Tibial nerve (tissue), 4 donors: ENCODE measurements around the gene B3GAT3. TPM values are rescaled to one million over a fixed set of nuclear protein-coding genes. Genes with fewer than 3 reads are reported as not detected.
A peak's percentile ranks its signal among the peaks of the same experiment; 100 is the strongest.

Experiments
- DNase-seq, 2 donors: peaks; one replicate each; pipeline ENCODE4 v3.0.0-alpha.2; 2019; ENCODE audit warnings: low spot score in 2 of 2
- H3K27ac ChIP-seq, 4 donors: fragments of 200-600 bp; sonication (generic) in 3 of 4; one replicate each; pipeline ENCODE4 v1.5.1; 2017 to 2019; ENCODE audit warnings: mild to moderate bottlenecking in 1 of 4
- H3K27me3 ChIP-seq, 2 donors: fragments of 200-600 bp; sonication (generic) in 1 of 2; one replicate each; pipeline versions ENCODE4 v1.5.1 to v1.6.0; 2017 to 2019
- H3K36me3 ChIP-seq, 3 donors: fragments of 200-600 bp; sonication (generic); one replicate each; pipeline ENCODE4 v1.5.1; 2018 to 2019
- H3K4me1 ChIP-seq, 4 donors: fragments of 200-600 bp; sonication (generic) in 3 of 4; one replicate each; pipeline ENCODE4 v1.5.1; 2017 to 2019
- H3K4me3 ChIP-seq, 4 donors: fragments of 200-600 bp; sonication (generic) in 3 of 4; one replicate each; pipeline ENCODE4 v1.5.1; 2017 to 2019; ENCODE audit warnings: mild to moderate bottlenecking in 1 of 4, moderate library complexity in 1 of 4
- H3K9me3 ChIP-seq, 4 donors: fragments of 200-600 bp; sonication (generic) in 3 of 4; one replicate each; pipeline ENCODE4 v1.5.1; 2017 to 2019
- EP300 ChIP-seq, 2 donors: sonication (generic); formaldehyde crosslinking; IDR thresholded peaks; one replicate each; pipeline ENCODE4 v1.6.1; 2017; ENCODE audit warnings: antibody characterized with exemption in 2 of 2, mild to moderate bottlenecking in 1 of 2
- POLR2A ChIP-seq, 2 donors: fragments of 450-650 bp; IDR thresholded peaks; one replicate each; pipeline ENCODE4 v1.6.1; 2017; ENCODE audit warnings: antibody characterized with exemption in 2 of 2, mild to moderate bottlenecking in 2 of 2, moderate library complexity in 2 of 2
- WGBS, 2 donors: methylation state at CpG; one replicate each; pipeline ENCODE4 v1.1.5; 2018; 5-methylcytosine and 5-hydroxymethylcytosine counted together
- total RNA-seq, 4 donors: library from RNA; depleted of rRNA; stranded (reverse); fragments of >200 nt; gene quantifications; one replicate each; pipeline ENCODE4 v1.1.0, GENCODE V29; 2016
- TF ChIP-seq, protein P1 (sequence below), 5 experiments: fragments of 200-600 bp in 3 of 5; fragments of 450-650 bp in 2 of 5; sonication (generic) in 3 of 5; IDR thresholded peaks; one replicate each; pipeline ENCODE4 v1.5.1; 2016 to 2019; ENCODE audit warnings: antibody characterized with exemption in 5 of 5, mild to moderate bottlenecking in 3 of 5, moderate library complexity in 2 of 5

The B3GAT3 gene
- total RNA-seq, 4 donors from 2014 or later, result 35.4 to 60.3 (median 50.7) TPM

GRCh38 chr11:62603072-62603408, 18.7 kb downstream of the B3GAT3 start:
- 45 to 60% methylated on average over 11 to 12 of the region's 13 CpGs for WGBS, 2 donors
- H3K36me3 ChIP-seq, result peaks cover 0 to 47% (median 4%) of the 10 kb centered on the region in 3 donors
- no peak for DNase-seq

DNA sequence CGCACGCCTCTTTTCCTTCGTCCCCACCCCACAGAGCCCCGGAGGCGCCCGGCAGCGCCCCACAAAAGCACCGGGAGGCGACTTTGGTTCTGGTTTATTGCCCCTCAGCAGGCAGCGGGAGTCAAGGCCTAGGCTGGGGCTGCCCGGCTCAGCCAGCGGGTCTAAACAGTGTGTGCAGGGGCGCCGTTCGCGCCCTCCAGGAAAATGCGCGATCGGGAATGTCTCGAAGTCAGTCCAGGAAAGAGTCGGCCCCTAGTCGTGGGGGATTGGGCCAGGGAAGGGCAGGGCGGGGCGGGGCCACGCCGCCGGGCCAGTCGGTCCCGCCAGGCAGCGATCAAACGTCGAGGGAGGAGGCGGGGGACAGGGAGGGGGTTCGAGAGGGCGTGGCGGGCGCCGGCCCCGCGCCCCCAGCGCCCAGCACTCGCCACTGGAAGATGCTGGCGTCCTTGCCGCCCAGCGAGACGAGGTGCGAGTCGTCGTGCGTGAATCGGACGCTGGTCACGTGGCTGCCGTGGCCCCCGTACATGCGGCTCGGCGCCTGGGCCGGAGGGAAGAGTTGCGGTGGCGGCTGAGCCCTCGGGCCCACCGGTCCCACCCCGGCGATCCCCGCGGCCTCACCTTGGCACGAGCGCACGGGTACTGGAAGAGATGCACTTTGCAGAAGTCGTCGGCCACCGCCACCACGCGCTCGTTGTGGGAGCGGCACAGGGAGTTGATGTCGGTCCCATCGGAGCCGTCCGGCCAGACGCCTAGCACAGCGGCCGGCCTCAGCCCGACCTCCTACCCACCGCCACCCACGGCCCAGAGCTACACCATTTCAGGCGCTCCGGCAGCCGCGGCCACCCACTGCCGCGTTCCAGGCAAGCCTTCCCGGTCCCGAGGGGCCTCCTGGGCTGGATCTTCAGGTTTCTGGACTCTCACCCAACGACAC, 19.4 kb downstream of the B3GAT3 start:
- no peaks in the 10 kb centered on the region for H3K27me3 ChIP-seq
- TF ChIP-seq POLR2A (IDR thresholded peaks at IDR 0.05), result peak in 1 of 2 donors; percentile 56
- TF ChIP-seq EP300 (IDR thresholded peaks at IDR 0.05), result peak in 1 of 2 donors; percentile 79
- TF ChIP-seq, protein P1, sequence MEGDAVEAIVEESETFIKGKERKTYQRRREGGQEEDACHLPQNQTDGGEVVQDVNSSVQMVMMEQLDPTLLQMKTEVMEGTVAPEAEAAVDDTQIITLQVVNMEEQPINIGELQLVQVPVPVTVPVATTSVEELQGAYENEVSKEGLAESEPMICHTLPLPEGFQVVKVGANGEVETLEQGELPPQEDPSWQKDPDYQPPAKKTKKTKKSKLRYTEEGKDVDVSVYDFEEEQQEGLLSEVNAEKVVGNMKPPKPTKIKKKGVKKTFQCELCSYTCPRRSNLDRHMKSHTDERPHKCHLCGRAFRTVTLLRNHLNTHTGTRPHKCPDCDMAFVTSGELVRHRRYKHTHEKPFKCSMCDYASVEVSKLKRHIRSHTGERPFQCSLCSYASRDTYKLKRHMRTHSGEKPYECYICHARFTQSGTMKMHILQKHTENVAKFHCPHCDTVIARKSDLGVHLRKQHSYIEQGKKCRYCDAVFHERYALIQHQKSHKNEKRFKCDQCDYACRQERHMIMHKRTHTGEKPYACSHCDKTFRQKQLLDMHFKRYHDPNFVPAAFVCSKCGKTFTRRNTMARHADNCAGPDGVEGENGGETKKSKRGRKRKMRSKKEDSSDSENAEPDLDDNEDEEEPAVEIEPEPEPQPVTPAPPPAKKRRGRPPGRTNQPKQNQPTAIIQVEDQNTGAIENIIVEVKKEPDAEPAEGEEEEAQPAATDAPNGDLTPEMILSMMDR (IDR thresholded peaks at IDR 0.05), result peak in 3 of 5 experiments; percentile 15 to 66 (median 19)
- H3K4me3 ChIP-seq, result peak overlapping the region; percentile 79 to 99 (median 85)
- peaks cover 4 to 63% (median 28%) of the 10 kb centered on the region in 4 donors for H3K4me1 ChIP-seq
- H3K36me3 ChIP-seq, result peaks cover 0 to 47% (median 8%) of the 10 kb centered on the region in 3 donors
- no peaks in the 10 kb centered on the region for H3K9me3 ChIP-seq
- DNase-seq, result peak; percentile 55 to 62
- WGBS, 2 donors, result 3 to 5% methylated on average over 47 to 61 of the region's 96 CpGs
- H3K27ac ChIP-seq, result peak overlapping the region; percentile 79 to 99 (median 98)

More at GRCh38 chr11:62603072-62603408, 18.7 kb downstream of the B3GAT3 start:
- TF ChIP-seq POLR2A (IDR thresholded peaks at IDR 0.05) (no peak), EP300 (IDR thresholded peaks at IDR 0.05) (no peak)
- Histone ChIP-seq H3K4me1 (peaks cover 4 to 63% (median 28%) of the 10 kb centered on the region in 4 donors), H3K4me3 (peak overlapping the region; percentile 79 to 99 (median 85)), H3K27me3 (no peaks in the 10 kb centered on the region), H3K9me3 (no peaks in the 10 kb centered on the region), H3K27ac (peak overlapping the region; percentile 79 to 99 (median 98))

- H3K4me1 ChIP-seq, result peaks cover 4 to 68% (median 28%) of the 10 kb centered on the region in 4 donors
- TF ChIP-seq EP300 (IDR thresholded peaks at IDR 0.05) (peak; percentile 31 to 85), POLR2A (IDR thresholded peaks at IDR 0.05) (peak; percentile 60 to 75)
- TF ChIP-seq, protein P1 (IDR thresholded peaks at IDR 0.05), result peak in 1 of 5 experiments; percentile 22
- H3K9me3 ChIP-seq, result no peaks in the 10 kb centered on the region
- H3K27me3 ChIP-seq, result no peaks in the 10 kb centered on the region
- H3K27ac ChIP-seq, result peak within 1 kb of the TSS; percentile 79 to 99 (median 98)
- H3K4me3 ChIP-seq, result peak within 1 kb of the TSS; percentile 79 to 99 (median 85)
- 0 to 1% methylated on average over 27 to 43 of the region's 83 CpGs for WGBS, 2 donors
- DNase-seq, result peak; percentile 97 to 98
- H3K36me3 ChIP-seq, result peaks cover 1 to 47% (median 8%) of the 10 kb centered on the region in 3 donors
Measured at GRCh38 chr11:62601372-62602140, 20.2 kb downstream of the B3GAT3 start, which contains the start of gene MTA2. Gene MTA2 (minus strand): TSS chr11:62601865. CDS start chr11:62601450, 415 bp downstream.

DNA sequence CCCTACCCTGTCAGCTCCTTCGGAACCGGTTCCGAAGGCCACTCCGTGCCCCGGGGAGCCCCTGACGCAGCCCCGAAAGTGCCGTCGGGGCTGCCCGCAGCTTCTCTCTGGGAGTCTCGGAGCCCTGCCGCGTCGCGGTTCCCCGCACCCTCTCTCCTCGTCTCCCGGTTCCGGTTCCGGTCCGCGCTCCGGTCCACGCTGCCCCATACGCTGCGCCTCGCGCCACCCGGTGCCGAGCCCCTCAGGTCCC, 20.7 kb downstream of the B3GAT3 start:
- WGBS, 2 donors, result 1% methylated on average over 23 of the region's 30 CpGs; no CpG with 5 or more reads in 1 of the 2 donors
- Histone ChIP-seq H3K4me1 (peaks cover 4 to 68% (median 28%) of the 10 kb centered on the region in 4 donors), H3K27me3 (no peaks in the 10 kb centered on the region), H3K36me3 (peaks cover 5 to 47% (median 11%) of the 10 kb centered on the region in 3 donors), H3K9me3 (no peaks in the 10 kb centered on the region), H3K4me3 (peak overlapping the region; percentile 79 to 99 (median 85)), H3K27ac (peak overlapping the region; percentile 79 to 99 (median 98))
- TF ChIP-seq, protein P1 (IDR thresholded peaks at IDR 0.05), result no peak
- no peak for TF ChIP-seq POLR2A (IDR thresholded peaks at IDR 0.05)
- TF ChIP-seq EP300 (IDR thresholded peaks at IDR 0.05), result no peak
- DNase-seq, result no peak

GRCh38 chr11:62600367-62601121, 21.2 kb downstream of the B3GAT3 start:
- Histone ChIP-seq H3K4me1 (peaks cover 4 to 67% (median 28%) of the 10 kb centered on the region in 4 donors), H3K27ac (peak overlapping the region; percentile 79 to 99 (median 98)), H3K27me3 (no peaks in the 10 kb centered on the region), H3K36me3 (peaks cover 5 to 47% (median 16%) of the 10 kb centered on the region in 3 donors), H3K4me3 (peak overlapping the region; percentile 79 to 99 (median 85)), H3K9me3 (no peaks in the 10 kb centered on the region)
- WGBS, 2 donors, result 0 to 1% methylated on average over 21 to 24 of the region's 26 CpGs
- DNase-seq, result no peak
- TF ChIP-seq POLR2A (IDR thresholded peaks at IDR 0.05), result no peak
- TF ChIP-seq, protein P1 (IDR thresholded peaks at IDR 0.05), result no peak
- no peak for TF ChIP-seq EP300 (IDR thresholded peaks at IDR 0.05)
